HEK293T (cell line): ENCODE data around the gene R3HCC1L.

Experiments used
- ARNT ChIP-seq: fragments of 450-650 bp; IDR thresholded peaks from 2 replicates; pipeline ENCODE4 v1.6.1; 2017; ENCODE audit warnings: mild to moderate bottlenecking
- BHLHE40 ChIP-seq: fragments of 450-650 bp; IDR thresholded peaks from 2 replicates; pipeline ENCODE4 v1.6.1; 2016; ENCODE audit warnings: mild to moderate bottlenecking, moderate library complexity, borderline replicate concordance
- FOXA1 ChIP-seq: fragments of 450-650 bp; IDR thresholded peaks from 2 replicates; pipeline ENCODE4 v1.6.1; 2016; ENCODE audit warnings: mild to moderate bottlenecking
- FOXK2 ChIP-seq: fragments of 450-650 bp; IDR thresholded peaks from 2 replicates; pipeline ENCODE4 v1.6.1; 2016; ENCODE audit warnings: mild to moderate bottlenecking
- HDGF ChIP-seq: fragments of 450-650 bp; IDR thresholded peaks from 2 replicates; pipeline ENCODE4 v1.6.1; 2017; ENCODE audit warnings: antibody characterized with exemption, borderline replicate concordance
- SP1 ChIP-seq: fragments of 450-650 bp; IDR thresholded peaks from 2 replicates; pipeline ENCODE4 v1.6.1; 2017
- SUZ12 ChIP-seq: fragments of 450-650 bp; IDR thresholded peaks from 2 replicates; pipeline ENCODE4 v1.6.1; 2016; ENCODE audit warnings: mild to moderate bottlenecking
- TARDBP ChIP-seq: fragments of 450-650 bp; IDR thresholded peaks from 2 replicates; pipeline ENCODE4 v1.6.1; 2016
- ZNF384 ChIP-seq: fragments of 450-650 bp; IDR thresholded peaks from 2 replicates; pipeline ENCODE4 v1.6.1; 2016
- TF ChIP-seq, protein P1 (sequence below): fragments of 450-650 bp; IDR thresholded peaks from 2 replicates; pipeline ENCODE4 v1.6.1; 2016

DNA sequence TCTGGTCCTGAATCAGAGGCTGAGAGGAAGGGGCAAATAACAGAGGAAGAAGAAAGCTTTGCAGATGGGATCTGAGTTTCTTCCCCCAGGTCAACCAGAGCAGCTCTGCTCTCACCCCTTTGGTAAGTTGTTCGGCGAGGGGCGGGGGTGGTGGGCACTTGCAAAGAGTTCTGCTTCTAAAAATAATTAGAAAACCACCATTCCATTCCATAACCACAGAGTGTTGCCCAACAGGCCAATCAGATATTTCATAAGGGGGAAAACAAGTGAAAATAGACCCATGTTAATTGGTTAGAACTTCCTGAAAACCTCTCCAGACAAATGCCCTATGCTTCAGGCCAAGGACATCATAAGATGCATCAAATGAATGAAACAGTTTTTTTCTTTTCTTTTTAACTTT is 43.6 kb upstream of the R3HCC1L start:
- TF ChIP-seq TARDBP = no peak
- TF ChIP-seq BHLHE40 = no peak
- TF ChIP-seq SUZ12 = no peak
- no peak for TF ChIP-seq SP1
- TF ChIP-seq ZNF384 = no peak
- no peak for TF ChIP-seq FOXK2
- TF ChIP-seq, protein P1, sequence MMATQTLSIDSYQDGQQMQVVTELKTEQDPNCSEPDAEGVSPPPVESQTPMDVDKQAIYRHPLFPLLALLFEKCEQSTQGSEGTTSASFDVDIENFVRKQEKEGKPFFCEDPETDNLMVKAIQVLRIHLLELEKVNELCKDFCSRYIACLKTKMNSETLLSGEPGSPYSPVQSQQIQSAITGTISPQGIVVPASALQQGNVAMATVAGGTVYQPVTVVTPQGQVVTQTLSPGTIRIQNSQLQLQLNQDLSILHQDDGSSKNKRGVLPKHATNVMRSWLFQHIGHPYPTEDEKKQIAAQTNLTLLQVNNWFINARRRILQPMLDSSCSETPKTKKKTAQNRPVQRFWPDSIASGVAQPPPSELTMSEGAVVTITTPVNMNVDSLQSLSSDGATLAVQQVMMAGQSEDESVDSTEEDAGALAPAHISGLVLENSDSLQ = no peak
- no peak for TF ChIP-seq HDGF
- TF ChIP-seq FOXA1 = no peak
- no peak for TF ChIP-seq ARNT
